Mesothelial cell of epicardium (in vitro differentiated cells): ENCODE measurements around the gene PLOD3. TPM values are rescaled to one million over a fixed set of nuclear protein-coding genes. Genes with fewer than 3 reads are reported as not detected.

Experiments
- DNase-seq, 2 experiments: peaks; one replicate each; pipeline ENCODE4 v3.0.0; 2021; ENCODE audit warnings: low spot score in 2 of 2; ENCODE audit not compliant: unreplicated experiment in 2 of 2
- H3K27ac Mint-ChIP-seq: 2 replicates; pipeline ENCODE4 v1.8.0; 2021; ENCODE audit warnings: mixed read lengths
- H3K27me3 Mint-ChIP-seq: 2 replicates; pipeline ENCODE4 v1.8.0; 2021; ENCODE audit warnings: low read depth, mixed read lengths
- H3K36me3 Mint-ChIP-seq: 2 replicates; pipeline ENCODE4 v1.8.0; 2021; ENCODE audit warnings: mixed read lengths
- H3K4me1 Mint-ChIP-seq: 2 replicates; pipeline ENCODE4 v1.8.0; 2021; ENCODE audit warnings: mixed read lengths
- H3K4me3 Mint-ChIP-seq: 2 replicates; pipeline ENCODE4 v1.8.0; 2021; ENCODE audit warnings: mild to moderate bottlenecking, moderate library complexity, mixed read lengths
- H3K9me3 Mint-ChIP-seq: 2 replicates; pipeline ENCODE4 v1.8.0; 2021; ENCODE audit warnings: mixed read lengths
- CTCF ChIP-seq: fragments of 200-600 bp; sonication (generic); IDR thresholded peaks from one replicate; pipeline ENCODE4 v1.5.0; 2021; ENCODE audit warnings: antibody characterized with exemption; ENCODE audit not compliant: unreplicated experiment
- total RNA-seq: library from RNA; stranded (reverse); gene quantifications from 3 replicates; pipeline ENCODE4 v1.2.1, GENCODE V29; 2021

Gene PLOD3
- total RNA-seq, 1 donor from 2014 or later = 66.9 TPM

GRCh38 chr7:101226721-101227120 is 9.3 kb upstream of the PLOD3 start:
- Mint-ChIP-seq H3K4me3 (no peak overlapping the region), H3K27me3 (no peaks in the 10 kb centered on the region), H3K36me3 (peaks cover 37% of the 10 kb centered on the region), H3K9me3 (no peaks in the 10 kb centered on the region), H3K27ac (no peak overlapping the region), H3K4me1 (peaks cover 4% of the 10 kb centered on the region)
- DNase-seq = no peak
- no peak for TF ChIP-seq CTCF

- Mint-ChIP-seq H3K27ac (no peak overlapping the region), H3K27me3 (no peaks in the 10 kb centered on the region), H3K4me3 (no peak overlapping the region), H3K9me3 (no peaks in the 10 kb centered on the region), H3K36me3 (peaks cover 41% of the 10 kb centered on the region), H3K4me1 (no peaks in the 10 kb centered on the region)
- no peak for TF ChIP-seq CTCF
- DNase-seq = no peak
These were observed 8.3 kb upstream of the PLOD3 start for GRCh38 chr7:101225650-101226049.

- no peaks in the 10 kb centered on the region for H3K9me3 Mint-ChIP-seq
- peaks cover 12% of the 10 kb centered on the region for H3K4me1 Mint-ChIP-seq
- no peak overlapping the region for H3K27ac Mint-ChIP-seq
- peaks cover 37% of the 10 kb centered on the region for H3K36me3 Mint-ChIP-seq
- DNase-seq = no peak
- no peak overlapping the region for H3K4me3 Mint-ChIP-seq
- TF ChIP-seq CTCF = no peak
- H3K27me3 Mint-ChIP-seq = no peaks in the 10 kb centered on the region
These were observed 6.1 kb upstream of the PLOD3 start for GRCh38 chr7:101223528-101223927.

GRCh38 chr7:101222275-101222830 is 5.0 kb upstream of the PLOD3 start:
- no peak for TF ChIP-seq CTCF
- no peak for DNase-seq
- Mint-ChIP-seq H3K36me3 (peaks cover 32% of the 10 kb centered on the region), H3K27me3 (no peaks in the 10 kb centered on the region), H3K9me3 (no peaks in the 10 kb centered on the region), H3K4me3 (no peak overlapping the region), H3K27ac (no peak overlapping the region), H3K4me1 (peaks cover 13% of the 10 kb centered on the region)

GRCh38 chr7:101220295-101220694 is 2.9 kb upstream of the PLOD3 start:
- H3K27ac Mint-ChIP-seq = no peak overlapping the region
- no peak for DNase-seq
- H3K9me3 Mint-ChIP-seq = no peaks in the 10 kb centered on the region
- H3K4me1 Mint-ChIP-seq = peaks cover 22% of the 10 kb centered on the region
- TF ChIP-seq CTCF = no peak
- no peak overlapping the region for H3K4me3 Mint-ChIP-seq
- H3K27me3 Mint-ChIP-seq = no peaks in the 10 kb centered on the region
- peaks cover 27% of the 10 kb centered on the region for H3K36me3 Mint-ChIP-seq
